GM11168 (cell line): ENCODE measurements around the gene ZNF490.

Experiments used
- in situ Hi-C: fragments of 300-500 bp; cut with MboI; formaldehyde crosslinking; loops from one replicate; pipeline ENCODE4 v1.12.0; 2022; ENCODE audit warnings: low sequenced_read_pairs; ENCODE audit not compliant: unreplicated experiment

Gene ZNF490

GRCh38 chr19:12546068-12546467 lies 64.5 kb downstream of the ZNF490 start:
- in situ Hi-C loops: no loop called here

- in situ Hi-C loops: no loop called here
These were observed 65.3 kb downstream of the ZNF490 start for GRCh38 chr19:12545267-12545666.

GRCh38 chr19:12544401-12544876 lies 66.2 kb downstream of the ZNF490 start:
- in situ Hi-C loops: no loop called here

GRCh38 chr19:12543855-12544254 lies 66.8 kb downstream of the ZNF490 start:
- in situ Hi-C loops: no loop called here
